AG09319 (cell line): ENCODE results near the gene COX7A2.

ENCODE experiments used
- DNase-seq: peaks from one replicate; pipeline ENCODE4 v3.0.0-alpha.2; 2010; ENCODE audit warnings: low read depth; ENCODE audit errors: extremely low read depth
- TF ChIP-seq, protein P1 (sequence below): IDR thresholded peaks from 2 replicates; pipeline ENCODE4 v1.5.1; 2011; ENCODE audit warnings: low read depth, mild to moderate bottlenecking, inconsistent platforms, low read length, moderate library complexity

Gene COX7A2

DNA sequence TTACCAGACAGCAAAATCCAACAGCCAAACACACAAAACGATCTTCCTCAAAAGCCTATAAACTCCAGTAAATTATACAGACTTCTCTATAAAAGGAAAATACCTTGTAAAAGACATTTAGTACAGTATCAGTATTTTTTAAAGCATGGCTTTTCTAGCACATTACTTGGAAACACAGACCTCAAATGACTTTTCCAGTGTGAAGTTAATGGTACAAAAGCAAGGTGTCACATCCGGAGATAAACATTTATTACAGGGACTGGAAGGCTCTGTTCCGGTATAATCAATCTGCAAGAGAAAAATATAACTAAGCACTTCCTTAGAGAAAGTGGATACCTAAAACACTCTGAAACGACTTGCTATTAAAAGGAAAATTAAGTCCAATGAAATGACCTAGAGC, 23.9 kb upstream of the COX7A2 start:
- DNase-seq: no peak
- TF ChIP-seq, protein P1, sequence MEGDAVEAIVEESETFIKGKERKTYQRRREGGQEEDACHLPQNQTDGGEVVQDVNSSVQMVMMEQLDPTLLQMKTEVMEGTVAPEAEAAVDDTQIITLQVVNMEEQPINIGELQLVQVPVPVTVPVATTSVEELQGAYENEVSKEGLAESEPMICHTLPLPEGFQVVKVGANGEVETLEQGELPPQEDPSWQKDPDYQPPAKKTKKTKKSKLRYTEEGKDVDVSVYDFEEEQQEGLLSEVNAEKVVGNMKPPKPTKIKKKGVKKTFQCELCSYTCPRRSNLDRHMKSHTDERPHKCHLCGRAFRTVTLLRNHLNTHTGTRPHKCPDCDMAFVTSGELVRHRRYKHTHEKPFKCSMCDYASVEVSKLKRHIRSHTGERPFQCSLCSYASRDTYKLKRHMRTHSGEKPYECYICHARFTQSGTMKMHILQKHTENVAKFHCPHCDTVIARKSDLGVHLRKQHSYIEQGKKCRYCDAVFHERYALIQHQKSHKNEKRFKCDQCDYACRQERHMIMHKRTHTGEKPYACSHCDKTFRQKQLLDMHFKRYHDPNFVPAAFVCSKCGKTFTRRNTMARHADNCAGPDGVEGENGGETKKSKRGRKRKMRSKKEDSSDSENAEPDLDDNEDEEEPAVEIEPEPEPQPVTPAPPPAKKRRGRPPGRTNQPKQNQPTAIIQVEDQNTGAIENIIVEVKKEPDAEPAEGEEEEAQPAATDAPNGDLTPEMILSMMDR: no peak

DNA sequence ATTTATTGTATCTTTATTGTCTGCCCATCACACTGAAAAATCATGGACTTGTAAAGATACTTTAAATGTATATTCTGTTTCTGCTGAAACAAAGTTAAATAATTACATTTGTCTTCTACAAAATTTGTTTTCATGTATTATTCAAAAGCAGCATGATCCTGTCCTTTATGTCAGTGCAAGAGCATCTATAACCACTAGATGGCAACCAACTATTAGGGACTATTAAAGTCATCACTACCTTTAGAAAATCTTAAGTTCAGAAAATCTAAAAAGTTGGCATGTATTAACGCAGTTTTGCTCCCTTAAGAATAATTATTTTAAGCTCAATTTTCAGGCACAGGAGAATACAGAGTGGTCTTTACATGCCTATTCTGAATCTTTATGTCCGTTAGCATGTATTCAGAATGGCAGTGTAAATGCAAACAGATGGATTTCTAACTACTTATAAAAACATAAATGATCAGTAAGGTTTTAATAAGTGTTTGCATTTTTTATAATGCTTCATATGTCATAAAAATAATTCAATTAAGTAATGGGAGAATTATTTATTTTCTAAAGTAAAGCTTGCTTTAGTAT, 23.2 kb upstream of the COX7A2 start:
- TF ChIP-seq, protein P1: peak; percentile 80
- DNase-seq: no peak

DNA sequence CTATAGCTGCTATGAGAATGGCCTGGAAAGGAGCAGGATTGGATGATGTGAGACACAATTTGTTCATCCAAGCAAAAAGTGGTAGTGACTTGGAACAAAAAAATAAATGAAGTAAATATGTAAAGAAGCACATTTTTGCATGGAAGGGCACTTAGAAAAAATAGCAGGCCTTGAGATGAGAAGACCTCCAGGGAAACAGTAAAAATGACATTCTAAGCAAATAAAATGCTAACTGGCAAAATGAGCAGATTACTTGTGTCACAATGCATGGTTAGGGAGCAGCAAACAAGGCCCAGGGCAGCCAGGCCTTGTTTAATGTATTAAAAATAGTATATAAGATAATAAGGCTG, 19.8 kb upstream of the COX7A2 start:
- DNase-seq: no peak

DNA sequence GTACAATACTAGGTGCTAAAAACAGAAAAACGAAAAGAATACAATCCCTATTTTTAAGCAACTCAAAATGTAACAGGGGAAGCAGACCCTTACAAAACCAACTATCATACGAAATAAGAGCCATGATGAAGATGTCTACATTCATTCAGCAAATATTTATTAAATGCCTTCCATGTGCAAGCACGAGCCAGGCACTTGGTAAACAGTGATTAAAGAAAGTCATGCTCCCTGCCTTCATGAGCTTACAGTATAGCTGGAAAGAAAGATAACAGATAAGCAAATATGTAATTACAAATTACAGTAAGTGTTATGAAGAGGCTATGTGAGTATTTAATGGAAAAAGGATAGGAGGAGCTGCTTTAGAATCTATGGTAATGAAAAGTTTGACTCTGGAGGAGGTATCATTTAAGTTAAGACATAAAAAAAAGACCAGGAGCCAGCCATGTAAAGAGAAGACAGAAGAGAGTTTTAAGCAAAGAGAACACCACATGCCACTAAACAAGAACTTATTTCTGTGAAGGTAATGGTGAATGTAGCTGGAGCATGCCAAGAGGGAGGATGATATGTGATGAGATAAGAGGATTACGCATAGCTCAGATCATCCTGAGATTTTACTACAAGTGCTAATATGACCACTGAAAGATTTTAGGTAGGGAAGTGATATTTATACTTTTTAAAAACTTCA, 19.3 kb upstream of the COX7A2 start:
- TF ChIP-seq, protein P1: no peak
- no peak for DNase-seq

More for the DNA sequence above, 19.8 kb upstream of the COX7A2 start:
- TF ChIP-seq, protein P1: no peak

DNA sequence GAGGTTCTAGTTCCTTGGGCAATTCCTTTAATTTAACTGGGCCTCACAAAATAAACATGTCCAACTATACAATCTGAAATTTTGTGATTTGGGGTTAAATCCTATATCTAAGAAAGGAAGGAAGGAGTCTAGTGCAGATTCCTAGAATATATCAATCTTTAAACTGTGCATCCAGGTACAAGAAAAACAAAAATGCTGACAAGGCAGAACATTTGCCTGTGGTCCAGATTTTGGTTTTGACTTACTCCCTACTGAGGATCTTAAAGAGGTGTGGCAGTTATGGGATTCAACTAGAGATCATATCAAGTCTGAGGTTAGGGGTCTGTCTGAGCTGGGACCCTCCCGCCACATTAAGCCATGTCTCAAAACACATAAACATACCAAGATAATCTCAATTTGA, 17.7 kb upstream of the COX7A2 start:
- no peak for DNase-seq

DNA sequence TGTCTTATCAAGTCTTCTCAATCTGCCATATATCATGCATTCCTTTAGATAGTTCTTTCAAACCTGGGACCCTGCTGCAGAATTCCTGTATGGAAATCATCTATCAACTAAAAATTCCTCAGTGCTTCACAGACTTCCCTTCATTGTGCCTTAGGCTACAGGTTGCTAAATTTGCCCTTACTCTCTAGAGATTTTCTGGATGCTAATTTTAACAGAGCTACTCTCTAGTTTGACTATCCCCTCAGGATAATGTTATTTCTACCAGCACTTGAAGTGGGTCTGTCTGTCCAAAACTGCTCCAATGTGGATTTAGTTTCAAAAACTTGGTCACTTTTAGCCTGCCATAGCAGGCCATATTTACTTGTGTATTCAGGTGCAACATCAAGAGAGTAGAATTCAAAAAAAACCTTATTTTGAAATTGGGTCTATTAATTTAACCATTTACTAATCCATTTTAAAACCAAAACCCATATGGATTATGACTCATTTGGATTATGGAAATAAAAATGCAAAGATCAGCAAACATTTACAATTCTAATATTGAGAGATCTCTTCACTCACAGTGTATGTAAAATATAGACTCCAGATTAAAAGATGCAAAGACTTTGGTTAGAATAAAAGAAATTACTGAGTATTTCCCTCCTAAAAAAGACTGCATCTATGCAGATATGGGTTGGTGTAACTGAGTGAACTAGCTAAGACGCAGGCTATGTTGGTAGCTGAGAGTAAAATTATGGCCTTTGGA, 13.9 kb upstream of the COX7A2 start:
- TF ChIP-seq, protein P1: no peak
- DNase-seq: no peak

More for the DNA sequence above, 17.7 kb upstream of the COX7A2 start:
- TF ChIP-seq, protein P1: no peak

DNA sequence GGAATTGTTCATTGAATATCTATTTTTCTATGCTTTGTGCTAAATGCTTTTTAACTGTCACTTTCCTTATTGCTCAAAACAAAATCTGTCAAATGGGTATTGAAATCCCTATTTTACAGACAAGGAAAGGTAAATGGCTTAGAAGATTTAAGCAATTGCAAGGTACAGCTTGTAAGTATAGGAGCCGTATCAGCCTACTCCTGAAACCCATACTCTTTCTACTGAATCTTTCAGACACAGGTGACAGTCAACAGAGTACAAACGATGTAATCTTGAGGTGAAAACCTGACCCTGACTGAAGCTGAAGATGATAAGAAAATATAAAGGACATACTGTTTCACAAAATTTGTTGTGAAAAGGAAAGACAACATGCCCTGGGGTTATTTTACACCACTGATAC, 7.0 kb upstream of the COX7A2 start:
- TF ChIP-seq, protein P1: no peak
- DNase-seq: no peak
